ENCODE data around the gene MIB1.

- TF ChIP-seq ARNT (IDR thresholded peaks at IDR 0.05), result no peak
- no peak for TF ChIP-seq PKNOX1 (IDR thresholded peaks at IDR 0.05)
- 0 out of 2 replicates have a peak, but pooled peaks have one; percentile 14 for TF ChIP-seq L3MBTL2 (conservative IDR thresholded peaks at IDR 0.05)
- no peak for TF ChIP-seq BHLHE40 (IDR thresholded peaks at IDR 0.05; ENCODE audit: borderline replicate concordance)
- TF ChIP-seq FOXA1 (IDR thresholded peaks at IDR 0.05), result no peak
- no peak for TF ChIP-seq SP1 (IDR thresholded peaks at IDR 0.05)
- TF ChIP-seq SUZ12 (IDR thresholded peaks at IDR 0.05), result no peak
- TF ChIP-seq ZNF384 (IDR thresholded peaks at IDR 0.05), result no peak
Measured at GRCh38 chr18:21703241-21703820, 37.3 kb upstream of the MIB1 start.
